Forelimb muscle (tissue), 1 donor: ENCODE measurements around the gene FOXP1. TPM values are rescaled to one million over a fixed set of nuclear protein-coding genes. Genes with fewer than 3 reads are reported as not detected.
"Not testable (repeated sequence)": the region's sequence is repeated elsewhere in the genome, so short reads cannot be mapped to it uniquely, and the experiment has no call there.

Source experiments
- DNase-seq: peaks from one replicate; pipeline ENCODE4 v3.0.0-alpha.2; 2013; ENCODE audit warnings: low read depth
- polyA plus RNA-seq: library from polyadenylated mRNA; unstranded; fragments of 120-200 nt; gene quantifications from one replicate; pipeline ENCODE4 v1.2.1, GENCODE V29; 2013; ENCODE audit not compliant: insufficient read length

The FOXP1 gene
- polyA plus RNA-seq, 1 donor: 15.8 TPM

GRCh38 chr3:71345429-71346040 is 238.0 kb downstream of the FOXP1 start:
- no peak for DNase-seq

- DNase-seq: no peak
Observed at GRCh38 chr3:71341721-71342120, 241.8 kb downstream of the FOXP1 start.

DNA sequence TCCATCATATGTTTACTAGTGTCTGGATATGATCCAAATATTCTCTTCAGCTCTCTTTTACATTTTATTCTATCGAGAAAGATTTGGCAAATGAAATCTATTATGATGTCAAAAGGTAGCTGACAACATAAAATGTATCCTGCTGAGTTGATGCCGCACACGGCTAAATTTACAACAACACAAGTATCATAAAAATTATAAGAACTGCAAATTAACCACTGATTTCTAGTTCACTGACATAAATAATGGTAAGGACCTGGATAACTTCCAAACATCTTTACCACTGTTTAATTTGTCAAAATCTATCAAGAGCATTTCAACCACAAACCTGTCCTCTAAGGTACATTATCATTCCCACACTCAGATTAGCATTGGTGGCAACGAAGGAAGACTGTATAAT is 244.5 kb downstream of the FOXP1 start:
- DNase-seq: no peak

DNA sequence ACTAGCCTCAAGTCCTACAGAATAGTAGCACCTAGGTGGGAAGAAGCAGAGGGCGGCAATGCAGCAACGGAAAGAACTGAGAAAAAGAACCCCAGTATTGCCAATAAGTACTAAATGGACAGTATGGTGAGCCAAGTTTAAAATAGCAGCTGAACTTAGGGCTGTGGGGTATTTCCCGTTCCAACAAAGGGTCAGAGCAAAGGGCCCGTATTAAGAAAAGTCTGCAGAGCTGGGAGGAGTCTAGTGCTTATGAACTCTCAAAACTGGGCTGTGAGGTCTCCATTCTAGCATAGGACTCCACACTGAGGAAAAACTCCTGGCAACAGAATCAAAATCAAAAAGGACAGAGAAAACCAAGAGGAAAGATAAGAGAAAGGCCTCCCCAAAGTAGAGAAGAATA is 250.7 kb downstream of the FOXP1 start:
- DNase-seq: no peak

DNA sequence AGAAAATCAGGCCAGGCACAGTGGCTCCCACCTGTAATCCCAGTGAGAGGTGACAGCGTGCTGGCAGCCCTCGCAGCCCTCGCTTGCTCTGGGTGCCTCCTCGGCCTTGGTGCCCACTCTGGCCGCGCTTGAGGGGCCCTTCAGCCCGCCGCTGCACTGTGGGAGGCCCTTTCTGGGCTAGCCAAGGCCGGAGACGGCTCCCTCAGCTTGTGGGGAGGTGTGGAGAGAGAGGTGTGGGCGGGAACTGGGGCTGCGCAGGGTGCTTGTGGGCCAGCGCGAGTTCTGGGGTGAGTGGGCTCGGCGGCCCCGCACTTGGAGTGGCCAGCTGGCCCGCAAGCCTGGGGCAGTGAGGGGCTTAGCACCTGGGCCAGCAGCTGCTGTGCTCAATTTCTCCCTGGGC is 252.6 kb downstream of the FOXP1 start:
- DNase-seq: no peak

DNA sequence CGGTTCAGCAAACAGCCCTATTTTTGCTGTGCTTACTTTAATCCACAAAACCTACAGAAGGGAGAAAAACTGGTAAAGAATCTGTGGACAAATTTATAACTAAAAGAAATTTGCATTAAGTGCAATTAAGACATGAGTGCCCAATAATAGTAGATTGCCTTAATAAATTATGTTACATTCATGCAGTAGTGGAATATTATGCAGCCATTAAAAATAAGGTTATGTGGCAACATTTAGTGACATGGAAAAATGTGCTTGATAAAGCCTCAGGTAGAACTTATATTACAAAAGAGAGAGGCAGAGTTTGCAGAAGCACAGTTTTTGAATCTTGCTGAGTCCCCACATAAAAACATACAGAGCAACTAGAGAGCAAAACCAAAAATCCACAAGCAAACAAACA is 253.0 kb downstream of the FOXP1 start:
- DNase-seq: no peak

DNA sequence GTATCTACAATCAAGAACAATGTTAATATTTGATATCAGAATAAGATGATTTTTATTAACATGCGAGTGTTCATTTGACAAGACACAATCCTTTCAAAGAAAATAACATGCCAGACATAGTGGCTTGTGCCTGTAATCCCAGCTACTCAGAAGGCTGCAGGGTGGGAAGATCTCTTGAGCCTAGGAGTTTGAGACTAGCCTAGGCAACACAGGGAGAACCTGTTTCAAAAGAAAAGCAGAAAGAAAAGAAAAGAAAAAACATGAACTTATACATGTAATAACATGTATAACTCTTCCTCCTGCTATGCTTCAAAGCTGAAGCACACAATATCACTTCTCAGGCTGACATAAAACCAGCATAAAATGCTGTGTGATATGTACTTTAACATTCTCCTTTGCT is 253.7 kb downstream of the FOXP1 start:
- no peak for DNase-seq

DNA sequence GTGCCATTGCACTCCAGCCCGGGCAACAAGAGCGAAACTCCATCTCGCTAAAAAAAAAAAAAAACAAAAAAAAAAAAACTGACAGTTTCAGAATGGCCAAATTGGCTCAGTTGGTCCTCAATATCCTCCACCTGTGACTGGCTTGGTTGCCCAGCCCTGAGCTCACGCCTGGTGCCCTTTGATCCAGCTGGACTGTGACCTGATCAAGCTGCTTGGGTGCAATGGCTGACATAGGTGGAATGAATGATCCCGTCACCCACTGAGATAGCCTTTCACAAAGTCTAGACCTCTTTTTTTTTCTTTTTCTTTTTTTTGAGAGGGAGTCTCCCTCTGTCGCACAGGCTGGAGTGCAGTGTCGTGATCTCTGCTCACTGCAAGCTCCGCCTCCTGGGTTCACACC is 254.6 kb downstream of the FOXP1 start:
- no peak for DNase-seq

DNA sequence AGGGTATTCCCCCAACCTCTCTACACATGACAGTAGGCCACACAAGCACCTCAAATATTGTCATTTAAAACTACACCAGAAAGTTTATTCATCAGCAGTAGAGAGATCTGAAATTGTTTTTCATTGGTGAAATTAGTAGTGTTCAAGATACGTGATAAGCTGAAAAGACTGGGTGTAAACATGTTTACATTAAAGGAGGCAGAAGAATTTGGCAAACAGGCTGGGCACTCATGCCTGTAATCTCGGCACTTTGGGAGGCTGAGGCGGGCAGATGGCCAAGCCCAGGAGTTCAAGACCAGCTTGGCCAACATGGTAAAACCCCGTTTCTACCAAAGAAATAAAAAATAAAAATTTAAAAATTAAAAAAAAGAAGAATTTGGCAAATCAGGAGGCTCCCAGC is 255.6 kb downstream of the FOXP1 start:
- no peak for DNase-seq

- DNase-seq: no peak
Observed at GRCh38 chr3:71325715-71326114, 257.8 kb downstream of the FOXP1 start.

GRCh38 chr3:71324224-71324623 is 259.3 kb downstream of the FOXP1 start:
- not testable (repeated sequence) for DNase-seq

GRCh38 chr3:71323558-71323957 is 260.0 kb downstream of the FOXP1 start:
- DNase-seq: no peak

DNA sequence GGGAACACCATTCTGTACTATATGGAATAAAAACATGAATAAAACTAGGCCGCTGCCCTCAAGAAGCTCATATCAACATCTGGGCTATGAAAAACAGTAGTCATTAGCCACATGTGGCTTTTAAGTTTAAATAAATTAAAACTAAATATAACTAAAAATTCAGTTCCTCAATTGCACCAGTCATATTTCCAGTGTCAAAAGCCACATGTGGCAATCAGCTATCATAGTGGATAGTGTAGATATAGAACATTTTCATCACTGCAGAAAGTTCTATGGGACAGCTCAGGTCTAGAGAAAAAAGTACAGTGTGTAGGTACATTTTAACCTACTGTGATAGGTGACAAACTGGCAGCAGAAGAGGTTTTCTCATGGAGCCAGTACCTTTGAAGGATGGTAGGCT is 261.4 kb downstream of the FOXP1 start:
- no peak for DNase-seq

DNA sequence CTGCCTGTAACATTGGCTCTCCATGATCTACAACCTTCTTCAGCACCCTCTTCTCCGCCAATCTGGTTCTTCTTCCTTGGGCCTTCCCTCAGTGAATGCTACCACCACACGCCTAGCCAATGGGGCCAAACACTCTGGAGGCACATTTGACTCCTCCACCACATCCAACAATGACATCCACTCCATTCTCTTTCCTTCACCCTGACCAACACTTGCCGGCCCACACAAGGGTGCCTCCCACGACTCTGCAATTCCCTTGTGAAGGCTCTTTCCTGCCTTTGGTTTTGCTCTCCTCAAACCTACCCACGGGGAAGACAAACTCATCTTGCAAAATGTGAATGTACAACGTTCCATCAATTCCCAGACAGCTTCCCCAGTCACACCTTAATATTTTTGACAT is 263.8 kb downstream of the FOXP1 start:
- no peak for DNase-seq

- DNase-seq: no peak
Observed at GRCh38 chr3:71318458-71318827, 265.1 kb downstream of the FOXP1 start.

- DNase-seq: no peak
Observed at GRCh38 chr3:71317749-71318457, 265.6 kb downstream of the FOXP1 start.

- DNase-seq: no peak
Observed at GRCh38 chr3:71317140-71317539, 266.4 kb downstream of the FOXP1 start.

DNA sequence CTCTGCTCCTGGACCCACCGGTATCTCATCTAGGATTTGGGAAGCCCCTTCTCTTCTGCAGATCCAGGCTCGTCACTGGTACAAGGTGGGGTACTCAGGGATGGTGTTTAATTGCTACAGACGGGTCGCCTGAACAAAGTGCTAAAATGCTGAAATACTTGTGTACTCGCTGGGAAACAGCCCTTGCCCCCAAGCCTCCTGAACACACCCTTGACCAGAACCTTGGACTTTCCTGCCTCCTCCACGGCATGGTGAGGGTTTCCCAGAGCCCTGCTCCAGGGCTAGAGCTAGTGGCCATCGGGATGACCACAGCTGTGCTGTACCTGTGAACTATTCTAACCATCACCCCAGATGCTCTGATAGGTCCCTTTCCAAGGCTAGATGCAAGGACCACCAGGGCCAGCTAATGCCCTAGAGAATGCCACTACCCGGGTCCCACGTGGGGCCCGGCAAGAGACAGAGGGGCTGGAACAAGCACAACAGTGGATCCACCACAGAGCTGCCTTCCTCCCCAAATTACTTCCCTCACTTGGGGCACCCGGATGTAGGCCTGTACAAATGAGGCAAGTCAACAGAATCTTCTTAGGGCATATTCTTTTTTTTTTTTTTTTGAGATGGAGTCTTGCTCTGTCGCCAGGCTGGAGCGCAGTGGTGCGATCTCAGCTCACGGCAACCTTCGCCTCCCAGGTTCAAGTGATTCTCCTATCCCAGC is 267.3 kb downstream of the FOXP1 start:
- DNase-seq: no peak

- no peak for DNase-seq
Observed at GRCh38 chr3:71315431-71315830, 268.1 kb downstream of the FOXP1 start.

GRCh38 chr3:71313844-71314243 is 269.7 kb downstream of the FOXP1 start:
- DNase-seq: no peak

- no peak for DNase-seq
Observed at GRCh38 chr3:71312461-71312860, 271.1 kb downstream of the FOXP1 start.

GRCh38 chr3:71311661-71312046 is 271.9 kb downstream of the FOXP1 start:
- DNase-seq: no peak

DNA sequence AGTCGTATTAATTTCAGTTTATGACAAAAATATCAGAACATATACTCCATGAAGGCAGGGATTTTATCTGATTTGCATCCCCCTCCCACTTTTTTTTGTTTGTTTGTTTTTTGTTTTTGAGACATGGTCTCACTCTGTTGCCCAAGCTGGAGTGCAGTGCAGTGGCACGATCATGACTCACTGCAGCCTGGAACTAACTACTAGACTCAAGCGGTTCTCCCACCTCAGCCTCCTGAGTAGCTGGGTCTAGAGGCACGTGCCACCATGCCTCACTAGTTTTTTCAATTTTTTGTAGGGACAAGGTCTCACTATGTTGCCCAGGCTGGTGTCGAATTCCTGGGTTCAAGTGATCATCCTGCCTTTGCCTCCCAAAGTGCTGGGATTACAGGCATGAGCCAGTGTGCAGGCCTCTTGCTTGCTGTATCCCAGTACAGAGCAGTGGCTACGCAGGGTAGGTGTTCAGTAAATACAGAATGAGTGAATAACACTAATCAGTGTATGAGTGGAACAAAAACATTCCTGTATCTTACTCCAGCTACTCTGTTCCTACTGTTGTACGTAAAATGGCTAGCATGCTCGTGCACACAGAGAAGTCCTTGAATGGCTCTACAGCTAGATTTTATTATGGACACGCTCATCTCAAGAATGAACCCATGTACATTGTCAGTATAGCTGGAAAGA is 272.4 kb downstream of the FOXP1 start:
- DNase-seq: no peak
